Measurements from ENCODE around the gene PATJ.

DNA sequence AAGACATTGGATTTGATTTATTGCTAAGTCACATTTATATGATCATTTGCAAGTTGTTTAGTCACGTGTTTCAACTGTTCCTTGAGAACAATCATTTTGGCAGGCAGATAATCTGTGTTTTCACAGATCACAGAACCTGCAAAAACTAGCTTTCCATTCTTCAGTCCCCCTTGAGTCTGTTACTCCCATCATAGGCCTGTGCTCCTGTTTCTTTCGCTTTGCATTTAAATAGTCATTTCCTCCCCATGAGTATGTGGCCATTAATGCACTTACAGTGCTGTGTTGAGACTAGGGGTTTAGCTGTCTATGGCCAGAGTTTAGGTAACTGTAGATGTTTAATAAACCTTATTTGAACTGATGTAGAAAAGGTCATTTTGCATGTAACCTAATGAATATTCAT, 214.5 kb downstream of the PATJ start:
- TF ChIP-seq RORB (CRISPR knock-in tag; IDR thresholded peaks at IDR 0.05) (no peak), ZNF232 (CRISPR knock-in tag; IDR thresholded peaks at IDR 0.05) (no peak)
- TF ChIP-seq, protein P1, sequence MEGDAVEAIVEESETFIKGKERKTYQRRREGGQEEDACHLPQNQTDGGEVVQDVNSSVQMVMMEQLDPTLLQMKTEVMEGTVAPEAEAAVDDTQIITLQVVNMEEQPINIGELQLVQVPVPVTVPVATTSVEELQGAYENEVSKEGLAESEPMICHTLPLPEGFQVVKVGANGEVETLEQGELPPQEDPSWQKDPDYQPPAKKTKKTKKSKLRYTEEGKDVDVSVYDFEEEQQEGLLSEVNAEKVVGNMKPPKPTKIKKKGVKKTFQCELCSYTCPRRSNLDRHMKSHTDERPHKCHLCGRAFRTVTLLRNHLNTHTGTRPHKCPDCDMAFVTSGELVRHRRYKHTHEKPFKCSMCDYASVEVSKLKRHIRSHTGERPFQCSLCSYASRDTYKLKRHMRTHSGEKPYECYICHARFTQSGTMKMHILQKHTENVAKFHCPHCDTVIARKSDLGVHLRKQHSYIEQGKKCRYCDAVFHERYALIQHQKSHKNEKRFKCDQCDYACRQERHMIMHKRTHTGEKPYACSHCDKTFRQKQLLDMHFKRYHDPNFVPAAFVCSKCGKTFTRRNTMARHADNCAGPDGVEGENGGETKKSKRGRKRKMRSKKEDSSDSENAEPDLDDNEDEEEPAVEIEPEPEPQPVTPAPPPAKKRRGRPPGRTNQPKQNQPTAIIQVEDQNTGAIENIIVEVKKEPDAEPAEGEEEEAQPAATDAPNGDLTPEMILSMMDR (IDR thresholded peaks at IDR 0.05): no peak
- TF ChIP-seq, protein P2, sequence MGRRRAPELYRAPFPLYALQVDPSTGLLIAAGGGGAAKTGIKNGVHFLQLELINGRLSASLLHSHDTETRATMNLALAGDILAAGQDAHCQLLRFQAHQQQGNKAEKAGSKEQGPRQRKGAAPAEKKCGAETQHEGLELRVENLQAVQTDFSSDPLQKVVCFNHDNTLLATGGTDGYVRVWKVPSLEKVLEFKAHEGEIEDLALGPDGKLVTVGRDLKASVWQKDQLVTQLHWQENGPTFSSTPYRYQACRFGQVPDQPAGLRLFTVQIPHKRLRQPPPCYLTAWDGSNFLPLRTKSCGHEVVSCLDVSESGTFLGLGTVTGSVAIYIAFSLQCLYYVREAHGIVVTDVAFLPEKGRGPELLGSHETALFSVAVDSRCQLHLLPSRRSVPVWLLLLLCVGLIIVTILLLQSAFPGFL (CRISPR knock-in tag; IDR thresholded peaks at IDR 0.05; ENCODE audit: borderline replicate concordance): no peak

Data from WTC11 (cell line).